A549 (cell line): Measurements from ENCODE around the gene MAP1LC3B2. TPM values are rescaled to one million over a fixed set of nuclear protein-coding genes. Genes with fewer than 3 reads are reported as not detected.
A peak's percentile ranks its signal among the peaks of the same experiment; 100 is the strongest.

Experiments
- ATAC-seq, 2 experiments: fragments of 200-7000 bp in 1 of 2; fragments of >200 bp in 1 of 2; cut with Nextera tagmentation in 1 of 2; cut with Tn5 transposase in 1 of 2; 3 replicates each; pipeline versions ENCODE4 v1.8.0 to v1.9.1; 2018 to 2020; ENCODE audit warnings: mild to moderate bottlenecking in 1 of 2, moderate library complexity in 1 of 2
- CTCF ChIA-PET: fragments of 300-600 bp; sonication (Branson Sonifier 250); formaldehyde crosslinking; extraction: SDS; loops from one replicate; lab custom pipeline; 2021; ENCODE audit warnings: antibody characterized with exemption, inconsistent platforms; lab: Yijun Ruan, JAX
- POLR2A ChIA-PET: fragments of 350-600 bp; formaldehyde crosslinking; extraction: SDS; loops from one replicate; lab custom pipeline; 2021; ENCODE audit warnings: antibody characterized with exemption, inconsistent platforms; lab: Yijun Ruan, JAX
- DNase-seq, 2 experiments: peaks; one replicate each; pipeline versions ENCODE4 v3.0.0 to v3.0.0-alpha.2; 2011 to 2016; ENCODE audit warnings: low read depth in 1 of 2, low spot score in 1 of 2
- FAIRE-seq: peaks from 2 replicates; lab custom pipeline; 2011; peaks lifted over from hg19 to GRCh38; lab: Jason Lieb, UNC
- H3K27ac ChIP-seq, 2 experiments: fragments of >200 bp; sonication (Bioruptor Twin); formaldehyde crosslinking; 3 replicates each; pipeline ENCODE4 v1.5.1; 2016 to 2017
- H3K4me1 ChIP-seq: fragments of >200 bp; sonication (Bioruptor Twin); formaldehyde crosslinking; 3 replicates; pipeline ENCODE4 v1.6.1; 2016
- H3K4me2 ChIP-seq: fragments of >200 bp; sonication (Bioruptor Twin); formaldehyde crosslinking; 3 replicates; pipeline ENCODE4 v1.6.1; 2016
- H3K4me3 ChIP-seq: fragments of >200 bp; sonication (Bioruptor Twin); formaldehyde crosslinking; 3 replicates; pipeline ENCODE4 v1.5.1; 2016
- H3K9me3 ChIP-seq: fragments of >200 bp; sonication (Bioruptor Twin); formaldehyde crosslinking; 3 replicates; pipeline ENCODE4 v1.6.1; 2016
- BHLHE40 ChIP-seq: IDR thresholded peaks from 2 replicates; pipeline ENCODE4 v1.6.1; 2012; ENCODE audit warnings: low read depth, low read length, inconsistent platforms
- CBX8 ChIP-seq: fragments of 200-600 bp; sonication (generic); IDR thresholded peaks from 2 replicates; pipeline ENCODE4 v1.6.1; 2016
- CEBPB ChIP-seq, 2 experiments: fragments of >200 bp in 1 of 2; sonication (Bioruptor Twin) in 1 of 2; formaldehyde crosslinking in 1 of 2; IDR thresholded peaks; 2 replicates each; pipeline ENCODE4 v1.6.1; 2012 to 2016
- CHD4 ChIP-seq: fragments of 200-600 bp; sonication (generic); IDR thresholded peaks from 2 replicates; pipeline ENCODE4 v1.6.1; 2016; ENCODE audit warnings: antibody characterized with exemption, mild to moderate bottlenecking, borderline replicate concordance
- ESRRA ChIP-seq: fragments of 150-350 bp; IDR thresholded peaks from 2 replicates; pipeline ENCODE4 v1.6.1; 2014; ENCODE audit warnings: mild to moderate bottlenecking, low read length, borderline replicate concordance
- FOSB ChIP-seq: fragments of 250-450 bp; sonication (Bioruptor Pico); IDR thresholded peaks from 2 replicates; pipeline ENCODE4 v1.5.0; 2020; ENCODE audit warnings: mild to moderate bottlenecking, moderate library complexity
- GATA3 ChIP-seq: IDR thresholded peaks from 2 replicates; pipeline ENCODE4 v1.6.1; 2012; ENCODE audit warnings: borderline replicate concordance
- HEYL ChIP-seq: fragments of 250-450 bp; sonication (Bioruptor Pico); IDR thresholded peaks from 2 replicates; pipeline ENCODE4 v1.8.0; 2021; ENCODE audit warnings: mild to moderate bottlenecking, moderate library complexity
- JUN ChIP-seq, 2 experiments: fragments of >200 bp; sonication (Bioruptor Twin); formaldehyde crosslinking; IDR thresholded peaks; 2 replicates in 1 of 2; 3 replicates in 1 of 2; pipeline ENCODE4 v1.6.1; 2016 to 2017
- MAFK ChIP-seq: fragments of 450-650 bp; IDR thresholded peaks from 2 replicates; pipeline ENCODE4 v1.6.1; 2014; ENCODE audit not compliant: partially characterized antibody
- NPAS2 ChIP-seq: fragments of 250-450 bp; sonication (Bioruptor Pico); IDR thresholded peaks from 2 replicates; pipeline ENCODE4 v1.8.0; 2022; ENCODE audit warnings: mild to moderate bottlenecking, moderate library complexity, borderline replicate concordance
- NR3C1 ChIP-seq: fragments of >200 bp; sonication (Bioruptor Twin); formaldehyde crosslinking; IDR thresholded peaks from 3 replicates; pipeline ENCODE4 v1.6.1; 2017
- POLR2AphosphoS2 ChIP-seq: conservative IDR thresholded peaks from 2 replicates; pipeline ENCODE4 v1.6.1; 2012; ENCODE audit warnings: low read length, improper control_type of control experiment, inconsistent platforms
- RAD21 ChIP-seq, 2 experiments: fragments of >200 bp in 1 of 2; sonication (Bioruptor Twin) in 1 of 2; formaldehyde crosslinking in 1 of 2; IDR thresholded peaks in 1 of 2; conservative IDR thresholded peaks in 1 of 2; 2 replicates in 1 of 2; 3 replicates in 1 of 2; pipeline ENCODE4 v1.6.1; 2012 to 2018; ENCODE audit warnings: inconsistent platforms in 1 of 2
- RCOR1 ChIP-seq: fragments of 150-350 bp; IDR thresholded peaks from 2 replicates; pipeline ENCODE4 v1.6.1; 2014; ENCODE audit warnings: antibody characterized with exemption, low read length, low read depth
- RNF2 ChIP-seq: fragments of 200-600 bp; sonication (generic); IDR thresholded peaks from 2 replicates; pipeline ENCODE4 v1.6.1; 2016; ENCODE audit warnings: low read depth, mild to moderate bottlenecking, antibody characterized with exemption, moderate library complexity, borderline replicate concordance
- SMC3 ChIP-seq: fragments of >200 bp; sonication (Bioruptor Twin); formaldehyde crosslinking; IDR thresholded peaks from 3 replicates; pipeline ENCODE4 v1.6.1; 2018; ENCODE audit warnings: inconsistent platforms
- SREBF2 ChIP-seq: fragments of 450-650 bp; IDR thresholded peaks from 2 replicates; pipeline ENCODE4 v1.6.1; 2014; ENCODE audit warnings: mild to moderate bottlenecking, moderate library complexity
- TP53 ChIP-seq: fragments of 250-450 bp; sonication (Bioruptor Pico); IDR thresholded peaks from 2 replicates; pipeline ENCODE4 v1.5.0; 2021; ENCODE audit warnings: mild to moderate bottlenecking, moderate library complexity
- ZNF302 ChIP-seq: fragments of 250-450 bp; sonication (Bioruptor Pico); IDR thresholded peaks from 2 replicates; pipeline ENCODE4 v1.9.0; 2021; ENCODE audit warnings: inconsistent platforms, mild to moderate bottlenecking, moderate library complexity
- WGBS: methylation state at CpG from one replicate; pipeline ENCODE4 v1.1.6; 2017; ENCODE audit errors: missing lambda C conversion rate; 5-methylcytosine and 5-hydroxymethylcytosine counted together
- polyA plus RNA-seq, 4 experiments: library from polyadenylated mRNA; depleted of rRNA in 3 of 4; stranded (reverse); fragments of >200 nt; fragmentation: RNase III in 1 of 4; extraction: RNeasy Plus Mini Kit Qiagen cat#74134 plus additional on column Dnase treatment in 1 of 4; gene quantifications; 2 replicates in 3 of 4; 3 replicates in 1 of 4; pipeline ENCODE4 v1.2.3, GENCODE V29; 2011 to 2017
- TF ChIP-seq, protein P1 (sequence below): fragments of 250-450 bp; sonication (Bioruptor Pico); IDR thresholded peaks from 2 replicates; pipeline ENCODE4 v1.5.0; 2021; ENCODE audit warnings: mild to moderate bottlenecking, moderate library complexity, borderline replicate concordance
- TF ChIP-seq, protein P2 (sequence below): fragments of 150-350 bp; IDR thresholded peaks from 2 replicates; pipeline ENCODE4 v1.6.1; 2014; ENCODE audit warnings: low read depth, mild to moderate bottlenecking, low read length
- TF ChIP-seq, protein P3 (sequence below): fragments of >200 bp; sonication (Bioruptor Twin); formaldehyde crosslinking; IDR thresholded peaks from 3 replicates; pipeline ENCODE4 v1.5.1; 2016

MAP1LC3B2 gene
- polyA plus RNA-seq, 2 of the 4 experiments (the other 2 are of a cell fraction) = 2.1 to 2.8 TPM

DNA sequence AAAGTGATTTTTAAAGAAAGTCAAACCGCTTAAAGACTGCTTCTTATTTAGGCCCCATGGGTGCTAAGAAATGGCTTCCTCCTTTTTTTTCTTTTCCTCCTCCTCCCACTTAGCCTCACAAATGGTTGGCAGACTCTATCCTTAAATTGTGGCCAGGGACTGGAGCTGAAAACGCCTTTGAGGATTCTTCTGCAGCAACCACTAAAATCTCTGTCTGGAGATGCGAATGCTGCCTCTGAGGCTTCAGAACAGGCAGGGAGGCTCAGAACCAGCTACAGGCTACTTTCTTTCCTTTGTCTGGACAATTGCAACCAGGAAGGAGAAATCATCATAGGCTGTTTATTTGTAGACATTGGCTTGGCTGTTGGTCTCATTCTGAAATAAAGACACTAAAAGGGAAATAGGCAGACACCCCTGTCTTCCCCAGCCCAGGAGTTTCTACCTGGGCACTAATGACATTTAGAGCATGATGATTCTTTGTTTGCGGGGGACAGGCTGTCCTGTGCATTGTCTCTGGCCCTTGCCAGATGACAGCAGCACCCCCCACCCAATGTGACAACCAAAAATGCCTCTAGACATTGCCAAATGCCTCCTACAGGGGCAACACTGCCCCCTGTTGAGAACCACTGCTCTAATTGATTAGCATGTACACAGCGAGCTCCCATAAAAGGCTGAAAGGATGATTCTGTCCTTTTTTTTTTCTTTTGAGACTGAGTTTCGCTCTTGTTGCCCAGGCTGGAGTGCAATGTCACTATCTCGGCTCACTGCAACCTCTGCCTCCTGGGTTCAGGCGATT, 50.3 kb downstream of the MAP1LC3B2 start:
- 88% methylated on average over 8 of the region's 8 CpGs for WGBS
- ATAC-seq = peak; percentile 16 to 68; a peak in 3 of 6 replicates

DNA sequence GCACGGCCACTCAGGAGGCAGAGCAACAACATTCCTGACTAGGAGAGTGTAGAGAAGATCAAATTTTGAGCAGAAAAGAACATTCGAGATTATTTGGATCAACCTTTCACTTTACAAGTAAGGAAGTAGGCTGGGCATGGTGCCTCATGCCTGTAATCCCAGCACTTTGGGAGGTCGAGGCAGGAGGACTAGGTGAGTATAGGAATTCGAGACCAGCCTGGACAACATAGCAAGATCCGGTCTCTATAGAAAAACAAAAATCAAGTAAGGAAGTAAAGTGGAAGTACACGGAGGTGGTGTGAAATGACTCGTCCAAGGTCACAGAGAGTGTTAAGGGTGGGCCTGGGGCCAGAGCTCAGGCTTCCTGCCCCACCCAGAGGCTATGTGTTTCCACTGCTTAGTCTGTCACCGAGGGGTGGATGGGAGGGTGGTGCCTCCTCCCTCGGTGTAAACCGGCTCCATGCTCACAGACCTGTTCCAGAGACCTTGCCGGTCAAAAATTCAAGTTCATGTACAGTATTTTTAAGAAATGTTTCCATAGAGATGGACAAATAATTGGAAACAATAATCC, 51.9 kb downstream of the MAP1LC3B2 start:
- CTCF ChIA-PET = interaction anchor here (1.0 to 1.6 kb wide), 3 partner anchors 10 to 613 kb away, joined by 3 to 9 read pairs (median 3); no protein-coding TSS in a partner anchor
- no peak for TF ChIP-seq NPAS2 (CRISPR knock-in tag)
- no peak for TF ChIP-seq SREBF2
- no peak for TF ChIP-seq ZNF302 (CRISPR knock-in tag)
- TF ChIP-seq POLR2AphosphoS2 = no peak
- TF ChIP-seq NR3C1 = no peak
- TF ChIP-seq BHLHE40 = no peak
- TF ChIP-seq RNF2 = no peak
- no peak for TF ChIP-seq TP53
- TF ChIP-seq GATA3 = no peak
- TF ChIP-seq MAFK = no peak
- TF ChIP-seq, protein P1, sequence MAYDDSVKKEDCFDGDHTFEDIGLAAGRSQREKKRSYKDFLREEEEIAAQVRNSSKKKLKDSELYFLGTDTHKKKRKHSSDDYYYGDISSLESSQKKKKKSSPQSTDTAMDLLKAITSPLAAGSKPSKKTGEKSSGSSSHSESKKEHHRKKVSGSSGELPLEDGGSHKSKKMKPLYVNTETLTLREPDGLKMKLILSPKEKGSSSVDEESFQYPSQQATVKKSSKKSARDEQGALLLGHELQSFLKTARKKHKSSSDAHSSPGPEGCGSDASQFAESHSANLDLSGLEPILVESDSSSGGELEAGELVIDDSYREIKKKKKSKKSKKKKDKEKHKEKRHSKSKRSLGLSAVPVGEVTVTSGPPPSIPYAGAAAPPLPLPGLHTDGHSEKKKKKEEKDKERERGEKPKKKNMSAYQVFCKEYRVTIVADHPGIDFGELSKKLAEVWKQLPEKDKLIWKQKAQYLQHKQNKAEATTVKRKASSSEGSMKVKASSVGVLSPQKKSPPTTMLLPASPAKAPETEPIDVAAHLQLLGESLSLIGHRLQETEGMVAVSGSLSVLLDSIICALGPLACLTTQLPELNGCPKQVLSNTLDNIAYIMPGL (CRISPR knock-in tag) = no peak
- no peak for TF ChIP-seq RCOR1
- TF ChIP-seq FOSB = no peak
- TF ChIP-seq JUN (IDR thresholded peaks at IDR 0.05) = no peak
- FAIRE-seq (no peak), DNase-seq (peak in 1 of 2 experiments; percentile 48), ATAC-seq (peak in 1 of 2 experiments; percentile 59; a peak in 3 of 6 replicates)
- 47% methylated on average over 11 of the region's 11 CpGs for WGBS
- Histone ChIP-seq H3K27ac (no peak overlapping the region; a peak in 1 of 6 replicates), H3K9me3 (no peaks in the 10 kb centered on the region), H3K4me1 (0 out of 3 replicates have a peak, but pooled peaks cover 12% of the 10 kb centered on the region), H3K4me2 (peak overlapping the region; percentile 16; the same call in 1 of the 3 replicates), H3K4me3 (no peak overlapping the region)
- POLR2A ChIA-PET = no interaction called here

More for the DNA sequence above, 50.3 kb downstream of the MAP1LC3B2 start:
- Histone ChIP-seq H3K4me3 (no peak overlapping the region), H3K4me1 (0 out of 3 replicates have a peak, but pooled peaks cover 12% of the 10 kb centered on the region), H3K4me2 (no peak overlapping the region), H3K9me3 (no peaks in the 10 kb centered on the region), H3K27ac (peak overlapping the region in 1 of 2 experiments; percentile 33; a peak in 3 of 6 replicates)
- FAIRE-seq (no peak), DNase-seq (peak in 1 of 2 experiments; percentile 56)
- ChIA-PET POLR2A (no interaction called here), CTCF (interaction anchor here (0.6 to 1.6 kb wide), 7 partner anchors 9 to 226 kb away, joined by 3 to 9 read pairs (median 3); no protein-coding TSS in a partner anchor)
- TF ChIP-seq, protein P2, sequence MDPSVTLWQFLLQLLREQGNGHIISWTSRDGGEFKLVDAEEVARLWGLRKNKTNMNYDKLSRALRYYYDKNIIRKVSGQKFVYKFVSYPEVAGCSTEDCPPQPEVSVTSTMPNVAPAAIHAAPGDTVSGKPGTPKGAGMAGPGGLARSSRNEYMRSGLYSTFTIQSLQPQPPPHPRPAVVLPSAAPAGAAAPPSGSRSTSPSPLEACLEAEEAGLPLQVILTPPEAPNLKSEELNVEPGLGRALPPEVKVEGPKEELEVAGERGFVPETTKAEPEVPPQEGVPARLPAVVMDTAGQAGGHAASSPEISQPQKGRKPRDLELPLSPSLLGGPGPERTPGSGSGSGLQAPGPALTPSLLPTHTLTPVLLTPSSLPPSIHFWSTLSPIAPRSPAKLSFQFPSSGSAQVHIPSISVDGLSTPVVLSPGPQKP = no peak
- no peak for TF ChIP-seq HEYL (CRISPR knock-in tag)
- TF ChIP-seq CHD4 = no peak
- TF ChIP-seq ESRRA = no peak
- TF ChIP-seq, protein P3, sequence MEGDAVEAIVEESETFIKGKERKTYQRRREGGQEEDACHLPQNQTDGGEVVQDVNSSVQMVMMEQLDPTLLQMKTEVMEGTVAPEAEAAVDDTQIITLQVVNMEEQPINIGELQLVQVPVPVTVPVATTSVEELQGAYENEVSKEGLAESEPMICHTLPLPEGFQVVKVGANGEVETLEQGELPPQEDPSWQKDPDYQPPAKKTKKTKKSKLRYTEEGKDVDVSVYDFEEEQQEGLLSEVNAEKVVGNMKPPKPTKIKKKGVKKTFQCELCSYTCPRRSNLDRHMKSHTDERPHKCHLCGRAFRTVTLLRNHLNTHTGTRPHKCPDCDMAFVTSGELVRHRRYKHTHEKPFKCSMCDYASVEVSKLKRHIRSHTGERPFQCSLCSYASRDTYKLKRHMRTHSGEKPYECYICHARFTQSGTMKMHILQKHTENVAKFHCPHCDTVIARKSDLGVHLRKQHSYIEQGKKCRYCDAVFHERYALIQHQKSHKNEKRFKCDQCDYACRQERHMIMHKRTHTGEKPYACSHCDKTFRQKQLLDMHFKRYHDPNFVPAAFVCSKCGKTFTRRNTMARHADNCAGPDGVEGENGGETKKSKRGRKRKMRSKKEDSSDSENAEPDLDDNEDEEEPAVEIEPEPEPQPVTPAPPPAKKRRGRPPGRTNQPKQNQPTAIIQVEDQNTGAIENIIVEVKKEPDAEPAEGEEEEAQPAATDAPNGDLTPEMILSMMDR = peak; percentile 43
- TF ChIP-seq SMC3 = peak; percentile 43
- TF ChIP-seq JUN (IDR thresholded peaks at IDR 0.05) = no peak
- peak; percentile 57 to 70 for TF ChIP-seq RAD21 (conservative IDR thresholded peaks at IDR 0.05 in 1 of 2, IDR thresholded peaks at IDR 0.05 in 1 of 2)
- TF ChIP-seq CEBPB (IDR thresholded peaks at IDR 0.05) = no peak
- no peak for TF ChIP-seq CBX8
